NOMO-1 treated with DMSO at 0.1 percent for 48 hours (cell line): ENCODE data around the gene VSIG10L.
A peak's percentile ranks its signal among the peaks of the same experiment; 100 is the strongest.

ENCODE experiments used
- DNase-seq: peaks from one replicate; lab custom pipeline; 2025; ENCODE audit not compliant: unreplicated experiment; lab: John Stamatoyannopoulos, UW

VSIG10L gene

GRCh38 chr19:51341976-51342580, at the start of gene VSIG10L:
VSIG10L (minus strand) TSS chr19:51342139; CDS start chr19:51342124, 15 bp downstream.
- DNase-seq: no peak

- DNase-seq: no peak
Measured at GRCh38 chr19:51391073-51391611, 49.2 kb upstream of the VSIG10L start.

DNA sequence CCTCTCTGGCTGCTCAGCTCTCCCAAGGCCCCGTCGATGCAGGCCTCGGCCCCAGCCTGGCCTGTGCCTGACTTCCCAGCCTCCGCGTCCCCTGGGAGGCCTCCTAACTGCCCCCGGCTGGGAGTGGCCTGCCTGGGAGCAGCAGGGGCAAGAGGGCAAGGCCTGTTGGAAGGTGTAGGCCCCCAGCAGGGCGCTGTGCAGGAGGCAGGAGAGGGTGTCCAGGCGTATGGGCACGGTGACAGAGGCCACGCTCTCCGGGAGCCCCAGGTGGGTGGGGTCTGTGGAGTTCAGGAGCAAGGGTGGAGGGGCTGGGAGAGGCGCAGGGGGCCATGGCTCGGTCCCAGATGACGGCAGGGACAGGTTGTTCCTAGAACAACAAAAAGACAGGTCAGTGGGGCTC, 47.2 kb upstream of the VSIG10L start:
- no peak for DNase-seq

DNA sequence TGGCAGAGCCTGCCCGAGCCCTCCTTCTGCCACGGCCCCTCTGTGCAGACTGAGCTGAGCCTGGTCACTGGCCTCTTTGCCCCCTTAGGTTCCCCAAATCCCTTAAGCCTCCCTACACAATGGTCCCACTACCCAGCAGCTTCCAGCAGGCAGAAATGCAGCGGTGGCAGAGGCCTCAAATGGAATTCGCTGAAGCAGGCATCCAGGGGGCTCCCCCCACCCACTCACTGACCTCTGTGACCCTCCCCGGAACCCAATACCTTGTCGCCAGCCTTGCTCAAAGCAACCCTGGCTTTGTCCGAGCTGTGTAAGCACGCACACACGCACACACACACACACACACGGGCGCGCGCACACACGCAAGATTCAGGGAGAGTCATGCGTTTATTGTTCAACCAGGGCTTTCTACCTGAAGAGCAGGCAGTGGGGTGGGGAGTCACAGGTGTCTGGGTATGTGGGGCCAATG, 46.0 kb upstream of the VSIG10L start, which contains the start of gene LIM2:
LIM2 (minus strand) TSS at position 51 of the 466 bp plus-strand sequence. CDS start 531 bp downstream, outside the sequence.
- DNase-seq: no peak

DNA sequence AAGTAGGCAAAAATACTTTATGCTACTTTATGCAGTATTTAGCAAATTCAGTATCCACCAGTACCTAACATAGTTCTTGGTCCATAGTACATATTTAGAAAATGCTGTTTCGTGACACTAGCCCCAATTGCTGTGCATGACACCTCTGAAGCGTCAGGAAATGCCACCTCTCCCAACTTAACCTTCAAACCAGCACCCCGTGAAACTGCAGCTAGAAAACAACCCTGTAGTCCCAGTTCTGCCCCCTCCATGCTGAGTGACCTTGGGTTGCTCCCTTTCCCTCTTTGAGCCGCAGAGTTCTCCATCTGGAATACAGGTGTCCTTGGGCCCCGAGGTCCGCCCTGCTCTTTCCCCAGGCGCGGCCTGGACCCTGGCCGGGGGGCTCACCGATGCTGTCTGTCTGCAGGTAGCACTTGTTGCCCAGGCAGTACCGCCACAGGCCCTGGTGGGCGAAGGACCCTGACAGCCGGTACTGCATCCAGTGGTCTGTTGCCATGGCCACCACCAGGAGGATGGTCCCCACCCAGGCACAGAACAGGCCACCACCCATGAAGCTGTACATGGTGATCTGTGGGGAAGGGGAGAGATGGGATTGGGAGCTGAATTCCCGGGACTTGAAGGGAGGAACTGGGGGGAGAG, 45.1 kb upstream of the VSIG10L start:
- no peak for DNase-seq

DNA sequence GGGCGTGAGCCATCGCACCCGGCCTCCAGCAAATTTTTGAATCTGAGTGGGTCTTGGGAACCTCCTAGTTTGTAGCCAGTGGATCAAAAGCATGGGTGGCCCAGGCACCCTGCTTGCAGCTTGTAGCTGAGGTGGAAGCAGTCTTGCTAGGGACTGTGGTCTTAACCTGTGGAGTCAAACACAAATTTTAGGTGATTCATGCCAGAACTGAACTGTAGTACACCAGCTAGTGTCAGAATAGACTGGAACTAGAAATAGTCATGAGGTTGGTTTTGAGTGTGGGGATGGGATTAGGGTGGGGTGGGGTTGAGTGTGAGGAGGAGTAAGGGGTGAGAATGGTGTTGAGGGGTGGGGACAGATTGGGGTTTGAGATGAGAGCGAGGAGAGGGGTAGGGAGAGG, 40.1 kb upstream of the VSIG10L start:
- no peak for DNase-seq

- no peak for DNase-seq
Measured at GRCh38 chr19:51380379-51380778, 38.4 kb upstream of the VSIG10L start.

- no peak for DNase-seq
Measured at GRCh38 chr19:51377422-51377821, 35.5 kb upstream of the VSIG10L start.

DNA sequence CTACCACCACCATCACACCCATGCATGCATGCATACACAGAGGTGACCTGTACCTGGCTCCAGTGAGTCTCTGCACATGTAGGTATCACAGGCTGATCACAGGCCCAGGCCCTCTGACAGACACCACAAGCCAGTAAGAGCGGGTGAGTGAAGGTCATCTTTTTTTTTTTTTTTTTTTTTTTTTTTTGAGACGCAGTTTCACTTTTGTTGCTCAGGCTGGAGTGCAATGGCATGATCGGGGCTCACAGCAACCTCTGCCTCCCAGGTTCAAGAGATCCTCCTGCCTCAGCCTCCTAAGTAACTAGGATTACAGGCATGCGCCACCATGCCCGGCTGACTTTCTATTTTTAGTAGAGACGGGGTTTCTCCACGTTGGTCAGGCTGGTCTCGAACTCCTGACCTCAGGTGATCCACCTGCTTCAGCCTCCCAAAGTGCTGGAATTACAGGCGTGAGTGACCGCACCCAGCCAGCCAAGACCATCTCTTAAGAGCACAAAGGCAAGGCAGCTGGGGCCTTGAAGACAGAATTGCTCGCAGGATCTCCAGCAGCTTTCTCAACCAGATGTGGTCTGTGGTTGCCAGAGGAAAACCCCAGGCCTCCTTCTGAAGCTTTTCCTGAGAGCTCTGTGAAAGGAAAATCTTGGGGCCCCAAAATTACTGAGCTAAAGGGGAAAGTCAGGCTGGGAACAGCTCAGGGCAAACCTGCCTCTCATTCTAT, 33.7 kb upstream of the VSIG10L start:
- DNase-seq: peak; percentile 20

DNA sequence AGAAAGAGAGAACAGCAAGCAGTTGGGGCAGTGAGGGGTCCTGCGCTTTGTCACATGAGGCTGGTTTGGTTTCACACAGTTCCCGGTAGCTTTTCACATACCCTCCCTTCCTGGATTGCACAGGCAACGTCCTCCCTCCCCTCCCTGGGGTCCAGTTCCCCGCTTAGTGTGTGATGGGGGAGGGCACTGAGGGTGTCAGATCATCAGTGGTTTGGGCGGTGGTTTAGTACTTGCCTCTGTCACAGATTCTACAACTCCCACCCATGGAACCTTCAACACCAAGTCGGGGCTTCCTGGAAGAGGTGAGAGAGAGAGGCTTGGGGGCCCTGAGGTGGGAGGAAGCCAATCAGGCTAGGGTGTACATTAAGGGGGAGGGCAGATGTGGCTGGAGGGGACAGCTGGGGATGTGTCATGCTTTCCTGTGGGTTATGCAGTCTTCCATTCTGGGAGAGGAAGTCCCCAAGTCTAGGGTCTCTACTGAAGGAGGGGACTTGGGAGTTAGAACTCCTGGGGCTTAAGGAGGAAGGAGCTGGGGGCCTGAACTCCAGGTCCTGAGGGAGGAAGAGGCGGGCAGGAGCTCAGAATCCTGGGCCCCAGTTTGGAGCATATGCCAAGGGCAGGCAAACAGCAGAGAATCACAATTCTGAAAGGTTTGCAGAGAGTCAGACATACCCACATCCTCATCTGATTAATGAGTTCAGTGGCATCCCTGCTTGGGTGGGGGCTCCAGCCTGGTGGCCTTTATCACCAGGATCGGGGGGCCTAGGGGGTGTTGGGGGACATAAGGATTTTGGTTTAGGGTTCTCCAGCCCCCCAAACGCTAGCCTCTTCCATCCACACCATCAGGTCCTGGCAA, 30.9 kb upstream of the VSIG10L start, which contains the start of gene NKG7:
NKG7 (minus strand) TSS at position 6 of the 856 bp plus-strand sequence. CDS start 119 bp downstream, outside the sequence.
- DNase-seq: peak; percentile 90

DNA sequence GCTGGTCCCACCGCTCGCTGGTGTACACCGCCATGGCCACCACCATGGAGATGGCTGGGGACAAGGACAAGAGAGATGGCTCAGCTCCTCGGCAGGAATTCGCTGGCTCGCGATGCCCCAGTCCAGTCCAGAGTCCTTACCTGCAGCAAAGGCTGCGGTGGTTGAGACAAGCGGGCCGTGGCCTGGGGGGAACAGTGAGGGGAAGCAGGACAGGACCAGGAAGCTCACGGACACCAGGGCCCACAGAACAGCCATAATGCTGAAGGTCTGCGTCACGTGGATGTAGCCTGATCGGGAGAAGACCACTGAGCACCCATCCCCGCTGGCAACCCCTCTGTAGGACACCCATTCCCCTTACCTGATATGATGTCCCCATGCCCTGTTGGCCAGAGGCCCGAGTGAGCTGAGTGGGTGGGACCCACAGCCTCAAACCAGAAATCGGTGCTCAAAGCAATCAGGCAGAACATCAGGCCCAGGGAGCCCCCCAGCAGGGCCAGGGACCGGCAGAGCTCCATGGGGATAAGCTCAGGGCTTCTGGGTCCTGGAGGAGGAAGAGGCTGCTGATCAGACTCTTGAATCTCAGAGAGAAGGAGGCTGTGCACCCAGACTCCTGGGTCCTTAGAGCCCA, 30.2 kb upstream of the VSIG10L start:
- no peak for DNase-seq

DNA sequence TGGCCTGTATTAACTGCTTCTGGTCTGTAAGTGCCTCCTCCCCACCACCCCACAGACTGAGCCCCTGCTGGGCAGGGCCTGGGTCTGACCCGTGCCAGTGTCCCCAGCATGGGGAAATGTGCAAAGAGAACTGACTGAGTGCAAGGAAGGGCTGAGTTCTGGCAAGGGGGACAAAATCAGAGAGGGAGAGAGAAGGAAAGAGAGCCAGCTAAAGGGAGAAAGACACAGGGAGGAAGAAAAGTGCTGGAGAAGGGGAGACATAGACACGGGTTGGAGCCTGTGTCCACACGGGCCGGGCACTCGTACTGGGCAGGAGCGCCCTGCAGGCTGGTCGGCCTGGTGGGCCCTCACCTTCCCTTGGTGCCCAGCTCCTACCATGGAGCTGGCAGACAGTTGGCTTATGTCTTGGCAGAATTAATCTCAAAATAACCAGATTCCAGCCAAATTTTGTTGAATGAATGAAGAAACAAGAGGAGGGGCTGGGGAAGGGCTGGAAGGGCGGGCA, 29.3 kb upstream of the VSIG10L start:
- no peak for DNase-seq

DNA sequence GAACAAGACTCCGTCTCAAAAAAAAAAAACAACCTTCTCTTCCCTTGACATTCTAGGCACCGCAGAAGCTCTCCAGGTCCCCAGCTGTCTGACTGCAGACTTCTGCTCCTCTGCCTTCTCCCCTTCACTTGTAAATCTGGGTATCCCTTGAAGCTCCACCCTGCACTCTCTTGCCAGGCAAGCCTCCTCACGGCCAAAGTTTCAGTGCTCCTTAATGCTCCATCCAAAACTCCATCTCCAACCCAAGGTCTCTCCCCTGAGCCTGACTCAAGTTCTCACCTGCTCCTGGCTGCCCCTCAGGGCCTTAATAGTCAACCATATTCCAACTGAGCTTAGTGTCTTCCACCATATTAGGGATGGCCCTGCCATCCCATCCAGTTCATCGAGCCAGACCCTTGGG, 28.3 kb upstream of the VSIG10L start:
- DNase-seq: no peak

DNA sequence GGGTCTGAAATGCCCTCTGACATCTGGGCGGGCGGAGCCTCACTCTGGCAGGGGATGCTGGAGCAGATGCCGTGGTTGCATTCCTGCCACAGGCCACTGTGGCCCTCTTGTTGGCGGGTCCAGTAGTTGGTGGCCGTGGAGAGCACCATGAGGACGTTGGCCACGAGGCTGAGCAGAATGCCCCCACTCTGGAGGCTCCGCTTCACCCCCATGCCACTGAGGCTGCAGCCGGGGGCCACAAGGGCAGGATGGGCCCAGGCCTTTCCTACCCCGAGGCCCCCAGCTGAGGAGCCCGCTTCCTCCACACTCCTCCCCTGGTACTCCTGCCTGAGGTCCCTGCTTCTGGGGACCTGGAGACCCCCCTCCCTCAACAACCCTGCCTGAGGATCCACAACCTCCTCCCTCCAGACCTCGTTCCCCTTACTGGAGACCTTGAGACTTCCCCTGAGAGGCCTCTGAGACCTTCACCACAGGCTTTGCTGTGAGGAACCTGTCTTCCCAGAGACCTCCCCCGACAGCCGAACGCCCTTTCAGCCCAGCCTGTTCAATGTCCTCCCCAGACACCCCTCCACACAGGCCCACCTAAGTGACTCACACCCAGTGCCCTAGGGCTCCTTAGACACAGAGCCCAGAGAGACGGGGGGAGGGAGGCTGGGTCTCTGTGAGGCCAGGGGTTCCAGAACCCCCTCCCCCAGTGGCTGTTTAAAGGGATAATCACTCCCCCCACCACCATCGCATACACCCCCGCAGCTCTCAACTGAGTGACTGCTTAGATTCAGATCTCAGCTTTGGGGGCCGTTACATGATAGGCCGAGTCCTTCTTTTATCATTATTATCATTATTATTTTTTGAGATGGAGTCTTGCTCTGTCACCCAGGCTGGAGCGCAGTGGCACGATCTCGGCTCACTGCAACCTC, 26.7 kb upstream of the VSIG10L start, which contains the start of gene CLDND2:
CLDND2 (minus strand) TSS at position 638 of the 917 bp plus-strand sequence; CDS start at position 212, 426 bp downstream.
- DNase-seq: peak; percentile 62

GRCh38 chr19:51367565-51368365, 25.8 kb upstream of the VSIG10L start:
- DNase-seq: peak; percentile 99

DNA sequence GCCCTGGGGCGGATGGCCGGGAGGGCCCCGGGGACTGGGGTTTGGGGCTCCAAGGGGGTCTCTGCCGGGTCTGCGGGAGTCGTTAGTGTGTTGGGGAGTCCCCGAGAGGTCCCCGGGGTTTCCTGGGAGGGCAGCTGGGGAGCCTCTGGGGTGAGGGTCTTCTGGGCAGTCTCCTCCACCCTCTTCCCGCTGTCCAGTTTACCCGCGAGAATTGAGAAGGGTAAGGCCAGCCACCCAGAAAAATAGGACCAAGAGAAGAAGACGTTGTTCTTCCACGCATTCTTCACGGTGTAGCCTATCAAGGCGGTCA, 25.3 kb upstream of the VSIG10L start:
- no peak for DNase-seq

GRCh38 chr19:51366389-51367254, 24.7 kb upstream of the VSIG10L start:
- DNase-seq: peak; percentile 99
